GM06990 (cell line): ENCODE results near the gene ARHGAP31.

ENCODE experiments used
- DNase-seq: peaks from one replicate; pipeline ENCODE4 v3.0.0-alpha.2; 2011; ENCODE audit not compliant: insufficient read length; ENCODE audit errors: extremely low read depth
- H3K27me3 ChIP-seq: replicated peaks from 2 replicates; pipeline ENCODE4 v1.6.0; 2011; ENCODE audit warnings: low read length; ENCODE audit not compliant: control insufficient read depth, insufficient read depth
- H3K36me3 ChIP-seq: 2 replicates; pipeline ENCODE4 v1.5.1; 2011; ENCODE audit warnings: low read length; ENCODE audit not compliant: control insufficient read depth, insufficient read depth
- H3K4me3 ChIP-seq: replicated peaks from 2 replicates; pipeline ENCODE4 v1.5.1; 2011; ENCODE audit warnings: low read depth, mild to moderate bottlenecking, control low read depth, low read length
- CTCF ChIP-seq: IDR thresholded peaks from 2 replicates; pipeline ENCODE4 v1.5.1; 2011; ENCODE audit warnings: low read length, control low read depth, mild to moderate bottlenecking, inconsistent platforms; ENCODE audit not compliant: insufficient read depth, poor library complexity, severe bottlenecking

ARHGAP31 gene

GRCh38 chr3:119444590-119444989, 150.4 kb downstream of the ARHGAP31 start:
- TF ChIP-seq CTCF, result no peak
- no peak for DNase-seq
- Histone ChIP-seq H3K4me3 (no peak overlapping the region), H3K27me3 (no peaks in the 10 kb centered on the region), H3K36me3 (peaks cover 13% of the 10 kb centered on the region)

GRCh38 chr3:119453822-119454221, 159.6 kb downstream of the ARHGAP31 start:
- H3K36me3 ChIP-seq, result peaks cover 19% of the 10 kb centered on the region
- H3K27me3 ChIP-seq, result no peaks in the 10 kb centered on the region
- no peak for DNase-seq
- no peak for TF ChIP-seq CTCF
- no peak overlapping the region for H3K4me3 ChIP-seq

GRCh38 chr3:119456469-119456868, 162.3 kb downstream of the ARHGAP31 start:
- no peaks in the 10 kb centered on the region for H3K27me3 ChIP-seq
- H3K4me3 ChIP-seq, result no peak overlapping the region
- no peak for DNase-seq
- peaks cover 22% of the 10 kb centered on the region for H3K36me3 ChIP-seq
- no peak for TF ChIP-seq CTCF

- H3K4me3 ChIP-seq, result no peak overlapping the region
- DNase-seq, result no peak
- no peak for TF ChIP-seq CTCF
- peaks cover 22% of the 10 kb centered on the region for H3K36me3 ChIP-seq
- no peaks in the 10 kb centered on the region for H3K27me3 ChIP-seq
Observed at GRCh38 chr3:119457246-119457645, 163.1 kb downstream of the ARHGAP31 start.

- H3K4me3 ChIP-seq, result peak within 1 kb of the TSS; percentile 85
- peaks cover 4% of the 10 kb centered on the region for H3K36me3 ChIP-seq
- H3K27me3 ChIP-seq, result no peaks in the 10 kb centered on the region
- peak; percentile 99 for DNase-seq
- no peak for TF ChIP-seq CTCF
Observed at GRCh38 chr3:119463171-119464169, 169.3 kb downstream of the ARHGAP31 start, which contains the start of gene TMEM39A. Gene TMEM39A, minus strand, starts transcription at chr3:119463615. Its CDS starts 1,541 bp downstream, at chr3:119462074.
